ENCODE measurements around the gene HOXB1. TPM values are rescaled to one million over a fixed set of nuclear protein-coding genes. Genes with fewer than 3 reads are reported as not detected.

HOXB1 gene
- total and polyA plus RNA-seq, 10 donors, result 0.06 TPM; not detected in 9

DNA sequence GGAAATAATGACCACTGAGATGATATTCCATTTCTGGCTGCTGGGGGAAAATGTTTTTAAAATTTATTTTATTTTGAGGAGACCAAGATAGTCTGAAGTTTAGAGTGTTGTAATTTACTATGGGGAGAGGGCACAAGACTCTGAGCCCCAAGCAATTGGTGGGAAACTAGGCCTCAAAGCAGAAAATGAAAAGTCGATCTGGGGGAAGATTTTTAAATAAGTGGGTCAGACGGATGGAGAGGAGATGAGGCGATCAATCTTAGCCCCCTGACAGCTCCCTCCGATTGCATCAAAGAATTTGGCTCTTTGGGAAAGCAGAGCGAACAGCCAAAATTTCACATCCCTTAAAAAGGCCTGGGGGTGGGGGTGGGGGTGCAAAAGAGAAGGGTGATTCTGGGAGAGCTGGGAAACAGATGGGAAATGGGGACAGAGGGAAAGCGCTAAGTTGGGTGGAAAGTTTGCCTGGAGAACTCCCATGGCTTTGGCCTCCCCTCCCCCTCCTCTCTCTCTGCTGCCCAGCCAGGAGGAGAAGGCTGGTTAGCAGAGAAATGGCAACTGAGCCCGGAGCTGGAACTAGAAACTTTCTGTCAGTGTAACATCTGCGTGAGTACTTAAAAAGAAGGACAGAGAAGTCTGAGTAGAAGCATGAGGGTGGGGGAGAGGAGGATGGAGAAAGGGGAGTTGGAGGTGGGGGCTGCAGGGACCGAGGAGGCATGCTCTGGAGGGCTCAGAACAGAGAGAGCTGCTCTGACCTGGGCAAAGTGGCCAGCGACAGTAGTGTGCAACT lies 15.5 kb upstream of the HOXB1 start:
- H3K4me3 ChIP-seq, result peak overlapping the region in 1 of 8 donors; percentile 9
- intact Hi-C loops (cut with DNase I; ENCODE audit: low total_unique reads), result no loop called here
- peaks cover 0 to 12% (median 0%) of the 10 kb centered on the region in 6 donors for H3K36me3 ChIP-seq
- DNase-seq, result no peak
- 54 to 62% (median 57%) methylated on average over 10 of the region's 10 CpGs for WGBS, 5 donors
- no peak for TF ChIP-seq POLR2A (IDR thresholded peaks at IDR 0.05)
- TF ChIP-seq POLR2AphosphoS5 (IDR thresholded peaks at IDR 0.05), result no peak
- TF ChIP-seq, protein P1, sequence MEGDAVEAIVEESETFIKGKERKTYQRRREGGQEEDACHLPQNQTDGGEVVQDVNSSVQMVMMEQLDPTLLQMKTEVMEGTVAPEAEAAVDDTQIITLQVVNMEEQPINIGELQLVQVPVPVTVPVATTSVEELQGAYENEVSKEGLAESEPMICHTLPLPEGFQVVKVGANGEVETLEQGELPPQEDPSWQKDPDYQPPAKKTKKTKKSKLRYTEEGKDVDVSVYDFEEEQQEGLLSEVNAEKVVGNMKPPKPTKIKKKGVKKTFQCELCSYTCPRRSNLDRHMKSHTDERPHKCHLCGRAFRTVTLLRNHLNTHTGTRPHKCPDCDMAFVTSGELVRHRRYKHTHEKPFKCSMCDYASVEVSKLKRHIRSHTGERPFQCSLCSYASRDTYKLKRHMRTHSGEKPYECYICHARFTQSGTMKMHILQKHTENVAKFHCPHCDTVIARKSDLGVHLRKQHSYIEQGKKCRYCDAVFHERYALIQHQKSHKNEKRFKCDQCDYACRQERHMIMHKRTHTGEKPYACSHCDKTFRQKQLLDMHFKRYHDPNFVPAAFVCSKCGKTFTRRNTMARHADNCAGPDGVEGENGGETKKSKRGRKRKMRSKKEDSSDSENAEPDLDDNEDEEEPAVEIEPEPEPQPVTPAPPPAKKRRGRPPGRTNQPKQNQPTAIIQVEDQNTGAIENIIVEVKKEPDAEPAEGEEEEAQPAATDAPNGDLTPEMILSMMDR (IDR thresholded peaks at IDR 0.05 in 8 of 11, conservative IDR thresholded peaks at IDR 0.05 in 3 of 11), result no peak
- H3K27ac ChIP-seq, result peak overlapping the region in 7 of 8 donors; percentile 55 to 94 (median 88)
- peaks cover 0 to 67% (median 33%) of the 10 kb centered on the region in 7 donors for H3K27me3 ChIP-seq (replicated peaks in 1 of 7)
- H3K4me1 ChIP-seq, result peaks cover 2 to 79% (median 39%) of the 10 kb centered on the region in 6 donors
- no peaks in the 10 kb centered on the region for H3K9me3 ChIP-seq

DNA sequence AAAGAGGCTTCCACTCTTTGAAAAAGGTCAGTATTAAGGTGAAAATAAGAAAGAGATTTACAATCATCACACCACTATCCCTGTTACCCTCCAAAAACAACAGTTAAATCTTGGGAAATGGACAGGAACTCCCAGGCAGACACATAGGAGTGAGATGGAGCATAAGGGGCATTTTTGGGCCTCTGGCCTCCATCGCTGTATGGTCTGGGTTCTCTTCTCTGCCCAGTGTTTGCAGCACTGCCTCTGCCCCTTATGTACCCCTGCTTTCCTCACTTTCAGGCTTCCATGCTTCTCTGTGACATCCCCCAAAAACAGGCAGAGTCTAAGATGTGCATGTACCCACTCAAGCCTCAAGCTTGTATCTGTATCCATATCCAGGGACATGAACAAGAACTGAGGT lies 14.7 kb upstream of the HOXB1 start:
- Histone ChIP-seq H3K27ac (peak overlapping the region; percentile 27 to 94 (median 88)), H3K4me3 (no peak overlapping the region), H3K4me1 (peaks cover 2 to 87% (median 44%) of the 10 kb centered on the region in 6 donors), H3K9me3 (no peaks in the 10 kb centered on the region), H3K36me3 (peaks cover 0 to 9% (median 0%) of the 10 kb centered on the region in 6 donors), H3K27me3 (replicated peaks in 1 of 7) (peaks cover 0 to 74% (median 37%) of the 10 kb centered on the region in 7 donors)
- TF ChIP-seq, protein P1 (IDR thresholded peaks at IDR 0.05 in 8 of 11, conservative IDR thresholded peaks at IDR 0.05 in 3 of 11), result no peak
- TF ChIP-seq POLR2AphosphoS5 (IDR thresholded peaks at IDR 0.05), result no peak
- no peak for TF ChIP-seq POLR2A (IDR thresholded peaks at IDR 0.05)
- DNase-seq, result no peak
- intact Hi-C loops (cut with DNase I; ENCODE audit: low total_unique reads), result no loop called here
- 85 to 100% (median 91%) methylated on average over 1 of the region's 1 CpG for WGBS, 5 donors

DNA sequence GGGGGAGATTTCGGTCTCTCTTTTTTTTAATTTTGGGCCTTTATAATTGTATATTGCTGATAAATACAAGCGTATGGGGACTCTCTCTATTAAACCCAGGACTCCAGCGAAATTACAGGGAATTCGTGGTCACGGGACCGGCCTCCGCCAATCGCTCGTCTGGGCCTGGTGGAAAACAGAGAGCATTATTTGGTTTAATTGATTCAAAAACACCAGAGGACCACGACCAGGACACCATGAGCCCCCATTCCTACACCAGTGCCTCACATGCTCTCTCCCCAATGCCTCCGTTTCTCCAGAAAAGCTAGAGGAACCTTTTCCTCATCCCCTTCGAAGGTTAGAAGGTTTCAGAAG lies 14.2 kb upstream of the HOXB1 start, which contains the start of gene HOXB2:
HOXB2 (minus strand) TSS at position 88 of the 354 bp plus-strand sequence. CDS start 198 bp downstream, outside the sequence.
- peaks cover 2 to 92% (median 47%) of the 10 kb centered on the region in 6 donors for H3K4me1 ChIP-seq
- TF ChIP-seq POLR2AphosphoS5 (IDR thresholded peaks at IDR 0.05) (no peak), POLR2A (IDR thresholded peaks at IDR 0.05) (no peak)
- TF ChIP-seq, protein P1 (IDR thresholded peaks at IDR 0.05 in 8 of 11, conservative IDR thresholded peaks at IDR 0.05 in 3 of 11), result no peak
- peak within 1 kb of the TSS; percentile 85 to 94 (median 88) for H3K27ac ChIP-seq
- H3K27me3 ChIP-seq (replicated peaks in 1 of 7), result peaks cover 0 to 80% (median 37%) of the 10 kb centered on the region in 7 donors
- H3K36me3 ChIP-seq, result peaks cover 0 to 4% (median 0%) of the 10 kb centered on the region in 6 donors
- intact Hi-C loops (cut with DNase I; ENCODE audit: low total_unique reads), result no loop called here
- DNase-seq, result no peak
- WGBS, 5 donors, result 30 to 53% (median 39%) methylated on average over 12 of the region's 12 CpGs
- H3K9me3 ChIP-seq, result no peaks in the 10 kb centered on the region
- H3K4me3 ChIP-seq, result peak within 1 kb of the TSS; percentile 48 to 79 (median 67)

Data from spleen (tissue), 11 donors.